Pancreas (tissue), 10 donors: ENCODE results near the gene PCED1B. TPM values are rescaled to one million over a fixed set of nuclear protein-coding genes. Genes with fewer than 3 reads are reported as not detected.
A peak's percentile ranks its signal among the peaks of the same experiment; 100 is the strongest.

ENCODE experiments used
- ATAC-seq, 4 donors: fragments of 200-7000 bp; cut with Tn5 transposase; one replicate each; pipeline versions ENCODE4 v1.8.0 to v1.9.1; 2020; ENCODE audit warnings: mild to moderate bottlenecking in 4 of 4, moderate library complexity in 4 of 4
- DNase-seq, 6 donors: peaks; one replicate each; pipeline ENCODE4 v3.0.0-alpha.2; 2020
- FAIRE-seq: peaks from 2 replicates; lab custom pipeline; 2012; peaks lifted over from hg19 to GRCh38; lab: Jason Lieb, UNC
- H3K27ac ChIP-seq, 4 donors: fragments of 200-600 bp; sonication (generic); 1 replicate in 3 of 4; 2 replicates in 1 of 4; pipeline versions ENCODE4 v1.5.0 to v1.8.0; 2020
- H3K27me3 ChIP-seq, 4 donors: fragments of 200-600 bp; one replicate each; pipeline ENCODE4 v1.8.0; 2021
- H3K36me3 ChIP-seq, 3 donors: fragments of 200-600 bp; sonication (generic) in 1 of 3; one replicate each; pipeline versions ENCODE4 v1.5.0 to v1.8.0; 2020 to 2021
- H3K4me1 ChIP-seq, 3 donors: fragments of 200-600 bp; one replicate each; pipeline ENCODE4 v1.8.0; 2021
- H3K4me3 ChIP-seq, 4 donors: fragments of 200-600 bp; sonication (generic) in 2 of 4; one replicate each; pipeline versions ENCODE4 v1.5.0 to v1.8.0; 2020 to 2021
- H3K9me3 ChIP-seq, 4 donors: fragments of 200-600 bp; one replicate each; pipeline ENCODE4 v1.8.0; 2021
- CTCF ChIP-seq, 4 donors: fragments of 200-600 bp; sonication (generic) in 3 of 4; IDR thresholded peaks; one replicate each; pipeline versions ENCODE4 v1.5.0 to v1.8.0; 2021; ENCODE audit warnings: antibody characterized with exemption in 4 of 4
- WGBS, 2 donors: extraction: QIAGEN DNeasy Blood & Tissue Kit; methylation state at CpG; one replicate each; pipeline ENCODE4 v1.1.7; 2013; 5-methylcytosine and 5-hydroxymethylcytosine counted together
- intact Hi-C, 3 donors: fragments of 100-400 bp; cut with DNase I; formaldehyde crosslinking; loops; one replicate each; pipeline versions ENCODE4 v1.11.1 to v1.14.2; 2022
- polyA plus RNA-seq, 2 donors: library from polyadenylated mRNA; stranded (reverse); fragments of 200-250 nt; gene quantifications; one replicate each; pipeline ENCODE4 v1.2.3, GENCODE V29; 2013
- total RNA-seq, 6 donors: library from RNA; stranded (reverse); fragmentation: NEBNext Ultra II Directional in 4 of 6; extraction: Animal tissue kit (Norgen Biotek cat#: 25700) in 4 of 6; gene quantifications; one replicate each; pipeline versions ENCODE4 v1.2.1 to v1.2.4, GENCODE V29; 2021 to 2023
- donor health status: healthy with polysubstance abuse.
- donor health status: DM: no; HTN: no; CAD: no; lungs with moderate emphysema.
- donor health status: DM: no; HTN: no; CAD: no.
- donor health status: control.
- donor health status: control.
- donor health status: Bipolar disorder and iron deficiency.
- donor health status: DM: yes; HTN: yes; CAD: no.
- donor health status: DM: no; HTN: no; CAD: no.
- donor health status: DM: no; HTN: no; CAD: no.
- donor health status: DM: yes; HTN: yes; CAD: no.

The PCED1B gene
- total and polyA plus RNA-seq, 8 donors: 0.71 to 6.4 (median 1.7) TPM

DNA sequence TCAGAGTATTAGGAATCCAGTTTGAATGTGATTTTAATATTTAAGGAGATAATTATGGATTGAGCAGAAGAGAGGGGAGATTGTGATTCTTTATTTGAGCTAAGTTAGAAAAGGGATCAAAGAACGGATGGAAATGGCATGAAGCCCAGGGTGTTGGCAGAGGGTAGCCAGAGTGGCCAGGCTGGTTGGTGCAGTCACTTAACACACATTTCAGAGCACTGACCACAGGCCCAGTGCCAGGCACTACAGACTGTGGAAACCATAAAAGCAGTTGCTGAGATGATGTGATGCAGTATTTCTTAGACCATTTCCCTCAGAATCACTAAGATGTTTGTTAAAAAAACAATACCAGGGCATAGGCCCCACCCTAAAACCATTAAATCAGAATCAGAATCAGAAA lies 168.0 kb downstream of the PCED1B start:
- no peaks in the 10 kb centered on the region for H3K9me3 ChIP-seq
- H3K4me1 ChIP-seq: peaks cover 4 to 7% (median 4%) of the 10 kb centered on the region in 3 donors
- no peaks in the 10 kb centered on the region for H3K27me3 ChIP-seq
- no peaks in the 10 kb centered on the region for H3K36me3 ChIP-seq
- H3K4me3 ChIP-seq: no peak overlapping the region
- FAIRE-seq (no peak), DNase-seq (peak; percentile 59 to 82 (median 67)), ATAC-seq (peak; percentile 82 to 100 (median 97))
- WGBS, 2 donors: 8 to 25% methylated on average over 1 of the region's 1 CpG
- no peak for TF ChIP-seq CTCF (IDR thresholded peaks at IDR 0.05)
- intact Hi-C loops: no loop called here
- H3K27ac ChIP-seq: no peak overlapping the region

- H3K36me3 ChIP-seq: no peaks in the 10 kb centered on the region
- FAIRE-seq: no peak
- no peak overlapping the region for H3K27ac ChIP-seq
- intact Hi-C loops: no loop called here
- peaks cover 4 to 7% (median 4%) of the 10 kb centered on the region in 3 donors for H3K4me1 ChIP-seq
- H3K4me3 ChIP-seq: no peak overlapping the region
- no peak for TF ChIP-seq CTCF (IDR thresholded peaks at IDR 0.05)
- no peaks in the 10 kb centered on the region for H3K27me3 ChIP-seq
- no peaks in the 10 kb centered on the region for H3K9me3 ChIP-seq
- no peak for DNase-seq
- 70 to 89% methylated on average over 4 of the region's 4 CpGs for WGBS, 2 donors
- ATAC-seq: no peak
These were observed 169.7 kb downstream of the PCED1B start for GRCh38 chr12:47249082-47249481.

DNA sequence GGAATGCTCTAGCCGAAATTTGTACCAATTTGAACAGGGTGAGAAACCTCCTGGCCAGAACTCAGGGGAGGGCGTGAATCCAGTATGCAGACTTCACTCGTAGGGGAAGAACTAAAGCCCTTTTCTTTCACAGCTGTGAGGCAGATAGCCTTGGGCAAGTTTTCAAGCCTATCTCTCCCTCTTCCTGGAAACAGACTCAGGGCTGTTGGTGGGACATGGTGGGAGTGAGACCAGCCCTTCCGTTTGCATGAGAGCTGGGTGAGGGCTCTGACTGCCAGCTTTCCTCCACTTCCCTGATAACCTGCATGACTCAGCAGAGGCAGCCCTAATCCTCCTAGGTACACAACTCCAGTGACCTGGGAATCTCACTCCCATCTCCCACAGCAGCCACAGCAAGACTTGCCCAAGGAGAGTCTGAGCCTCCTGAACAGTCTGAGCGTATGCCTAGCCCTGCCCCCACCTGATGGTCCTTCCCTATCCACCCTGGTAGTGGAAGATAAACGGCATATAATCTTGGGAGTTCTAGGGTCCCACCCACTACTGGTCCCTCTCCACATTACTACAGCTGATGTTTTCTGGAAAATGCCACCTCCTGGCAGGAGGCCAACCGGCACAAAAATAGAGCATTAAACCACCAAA lies 170.4 kb downstream of the PCED1B start:
- Histone ChIP-seq H3K36me3 (no peaks in the 10 kb centered on the region), H3K27ac (no peak overlapping the region), H3K4me3 (no peak overlapping the region), H3K9me3 (no peaks in the 10 kb centered on the region), H3K27me3 (no peaks in the 10 kb centered on the region), H3K4me1 (peaks cover 4 to 7% (median 4%) of the 10 kb centered on the region in 3 donors)
- WGBS, 2 donors: 65 to 68% methylated on average over 7 of the region's 7 CpGs
- TF ChIP-seq CTCF (IDR thresholded peaks at IDR 0.05): no peak
- FAIRE-seq: no peak
- peak in 1 of 4 donors; percentile 33 for ATAC-seq
- no peak for DNase-seq
- intact Hi-C loops: no loop called here

DNA sequence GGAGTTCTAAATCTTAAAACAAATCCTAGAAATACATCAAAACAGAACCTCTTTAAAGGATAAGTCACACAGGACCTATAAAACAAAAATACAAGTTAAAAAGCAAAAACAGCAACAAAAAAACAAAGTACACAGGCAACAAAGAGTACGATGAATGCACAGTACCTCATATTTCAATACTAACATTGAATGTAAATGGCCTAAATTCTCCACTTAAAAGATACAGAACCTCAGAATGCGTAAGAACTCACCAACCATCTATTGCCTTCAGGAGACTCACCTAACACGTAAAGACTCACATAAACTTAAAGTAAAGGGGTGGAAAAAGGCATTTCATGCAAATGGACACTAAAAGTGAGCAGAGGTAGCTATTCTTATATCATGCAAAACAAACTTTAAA lies 172.5 kb downstream of the PCED1B start:
- ATAC-seq: no peak
- DNase-seq: no peak
- no peaks in the 10 kb centered on the region for H3K36me3 ChIP-seq
- peaks cover 4 to 7% (median 4%) of the 10 kb centered on the region in 3 donors for H3K4me1 ChIP-seq
- TF ChIP-seq CTCF (IDR thresholded peaks at IDR 0.05): no peak
- intact Hi-C loops: no loop called here
- no peaks in the 10 kb centered on the region for H3K27me3 ChIP-seq
- WGBS, 2 donors: 82 to 96% methylated on average over 3 of the region's 3 CpGs
- no peaks in the 10 kb centered on the region for H3K9me3 ChIP-seq
- no peak for FAIRE-seq
- no peak overlapping the region for H3K4me3 ChIP-seq
- H3K27ac ChIP-seq: no peak overlapping the region

- no peaks in the 10 kb centered on the region for H3K9me3 ChIP-seq
- no peak for TF ChIP-seq CTCF (IDR thresholded peaks at IDR 0.05)
- intact Hi-C loops: no loop called here
- H3K27me3 ChIP-seq: no peaks in the 10 kb centered on the region
- H3K4me1 ChIP-seq: peaks cover 0 to 8% (median 5%) of the 10 kb centered on the region in 3 donors
- WGBS, 2 donors: 84 to 93% methylated on average over 4 of the region's 4 CpGs
- FAIRE-seq: no peak
- H3K4me3 ChIP-seq: no peak overlapping the region
- H3K27ac ChIP-seq: no peak overlapping the region
- ATAC-seq: no peak
- H3K36me3 ChIP-seq: no peaks in the 10 kb centered on the region
- DNase-seq: no peak
These were observed 185.5 kb downstream of the PCED1B start for GRCh38 chr12:47264951-47265350.
